ENCODE results near the gene CNNM3. TPM values are rescaled to one million over a fixed set of nuclear protein-coding genes. Genes with fewer than 3 reads are reported as not detected.
A peak's percentile ranks its signal among the peaks of the same experiment; 100 is the strongest.

Gene CNNM3
- total RNA-seq, 1 donor from 2014 or later, result 6.1 TPM

DNA sequence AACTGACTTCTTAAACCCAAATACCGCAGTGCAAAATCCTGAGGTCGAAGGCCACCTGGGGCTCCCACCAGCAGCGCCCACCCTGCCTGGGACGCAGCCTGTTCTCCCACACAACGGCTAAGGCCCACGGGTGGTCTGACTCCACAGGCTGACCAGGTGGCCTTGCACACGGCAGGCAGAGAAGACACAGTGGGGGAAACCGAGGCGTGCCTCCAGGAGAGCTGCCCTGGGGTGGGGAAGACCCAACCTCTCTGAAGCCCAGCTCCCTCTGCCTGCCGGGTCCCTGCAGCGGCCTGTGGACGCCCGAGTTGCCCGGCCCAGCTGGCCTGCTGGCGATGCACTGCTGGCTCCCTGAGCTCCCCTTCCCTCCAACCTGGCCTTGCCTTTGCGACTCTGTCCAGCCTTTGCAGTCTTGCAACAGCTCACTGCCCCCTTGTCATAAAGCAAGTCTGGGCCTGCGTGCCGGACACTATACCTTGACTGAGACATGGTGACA lies 63.5 kb downstream of the CNNM3 start:
- no peak for ATAC-seq

DNA sequence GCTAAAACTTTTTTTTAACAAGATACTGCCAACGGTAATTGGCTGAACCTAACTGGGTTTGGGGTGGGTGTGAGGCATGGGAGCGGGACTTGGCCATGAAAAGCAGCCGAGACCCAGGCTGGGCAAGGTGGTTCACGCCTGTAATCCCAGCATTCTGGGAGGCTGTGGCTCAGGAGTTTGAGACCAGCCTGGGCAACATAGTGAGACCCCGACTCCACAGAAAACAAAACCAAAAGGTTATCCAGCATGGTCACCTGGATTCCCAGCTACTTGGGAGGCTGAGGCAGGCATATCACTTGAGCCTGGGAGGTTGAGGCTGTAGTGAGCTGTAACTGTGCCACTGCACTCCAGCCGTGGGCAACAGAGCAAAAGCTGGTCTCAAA lies 64.8 kb downstream of the CNNM3 start:
- ATAC-seq, result no peak

DNA sequence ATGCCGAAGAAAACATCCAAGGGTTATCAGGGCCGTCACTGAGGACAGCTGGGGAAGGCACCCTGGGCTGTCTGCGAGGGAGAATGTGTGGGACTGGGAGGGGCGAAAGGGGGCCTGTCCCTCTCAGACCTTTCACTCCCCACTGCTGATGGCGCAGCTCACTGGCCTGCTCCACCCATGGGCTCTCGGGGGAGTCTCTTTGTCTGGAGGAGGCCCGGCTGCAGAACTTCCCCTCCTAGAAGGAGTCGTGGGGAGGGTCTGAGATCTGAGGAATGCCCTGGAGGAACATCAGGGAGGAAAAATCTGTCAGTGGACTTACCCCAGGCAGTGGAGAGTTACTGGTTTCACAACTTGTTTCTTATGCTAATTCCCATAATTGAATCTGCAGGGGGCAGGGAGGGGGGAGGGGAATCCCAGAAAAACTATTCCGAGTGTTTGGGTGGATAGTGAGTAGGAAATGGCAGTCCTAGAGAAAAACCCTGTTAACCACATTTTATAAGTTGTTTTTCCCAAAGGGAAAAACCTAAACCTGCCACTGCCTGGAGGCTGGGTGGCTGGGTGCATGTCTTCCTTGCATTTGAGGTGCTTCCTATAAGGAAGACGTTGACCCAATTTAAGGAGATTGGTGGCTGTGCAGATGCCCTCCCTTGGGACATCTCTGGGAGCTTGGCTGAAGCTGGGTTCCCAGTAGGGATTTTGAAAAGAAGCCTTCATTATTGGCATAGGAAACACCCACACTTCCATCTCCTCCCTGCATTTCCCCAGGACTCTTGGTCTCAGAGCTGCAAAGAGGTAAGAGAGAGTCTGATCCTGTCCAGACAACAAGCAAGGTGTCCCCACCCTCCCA lies 65.5 kb downstream of the CNNM3 start:
- ATAC-seq, result no peak

DNA sequence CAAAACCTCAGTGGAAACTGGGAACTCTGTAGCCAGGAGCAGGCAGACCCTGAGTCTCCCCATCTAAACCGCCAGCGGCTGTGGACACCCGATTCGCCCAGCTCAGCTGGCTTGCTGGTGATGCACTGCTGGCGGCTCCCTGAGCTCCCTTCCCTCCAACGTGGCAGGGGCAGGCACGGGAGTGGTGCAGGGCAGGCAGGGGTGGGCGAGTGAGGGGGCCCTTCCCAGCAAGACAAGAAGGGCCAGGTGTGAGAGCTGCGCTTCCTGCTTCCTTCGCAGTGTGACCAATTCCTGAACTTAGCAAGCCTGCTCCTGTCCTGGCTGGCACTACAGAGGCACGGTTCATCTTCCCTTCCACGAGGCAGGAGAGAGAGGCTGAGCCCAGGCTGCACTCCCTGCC lies 66.2 kb downstream of the CNNM3 start:
- ATAC-seq, result peak; percentile 74

DNA sequence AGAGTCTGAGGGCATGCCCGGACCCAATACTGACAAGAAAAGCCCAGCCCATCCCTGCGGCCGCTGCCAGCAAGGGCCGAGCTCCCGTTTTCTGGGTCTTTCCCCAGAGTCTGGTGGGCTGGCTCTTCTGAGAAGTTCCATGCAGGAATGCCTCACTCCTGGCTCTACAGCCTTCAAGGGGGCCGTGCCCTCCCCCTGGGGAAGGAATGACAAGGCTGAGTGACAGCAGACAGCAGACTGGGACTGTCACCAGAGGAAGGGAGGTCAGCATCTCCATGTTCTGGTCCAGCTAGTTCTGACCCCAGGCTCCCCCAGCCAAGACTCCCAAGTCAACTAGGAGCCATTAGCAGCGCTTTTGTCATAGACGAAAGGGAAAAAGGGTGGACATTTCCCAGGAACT lies 66.8 kb downstream of the CNNM3 start:
- ATAC-seq, result no peak

DNA sequence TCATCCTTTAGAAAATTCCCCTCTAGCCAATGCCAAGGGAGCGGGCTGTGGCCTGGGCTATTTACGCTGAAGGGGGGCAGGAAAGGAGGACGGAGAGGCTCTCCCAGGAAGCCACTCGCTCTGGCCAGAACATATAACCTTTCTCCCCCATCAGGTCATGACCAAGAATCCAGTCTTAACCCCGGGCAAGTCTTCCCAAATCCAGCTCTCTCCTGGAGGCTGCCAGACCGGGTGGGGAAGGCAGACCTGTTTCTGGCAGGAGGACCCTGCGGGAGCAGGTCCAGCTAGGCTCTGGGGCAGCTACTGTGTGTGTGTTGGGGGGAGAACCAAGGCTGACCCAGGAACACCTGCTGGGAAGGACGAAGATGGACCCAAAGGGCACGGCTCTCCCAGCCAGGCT lies 67.2 kb downstream of the CNNM3 start:
- ATAC-seq, result no peak

Other genes with a start within 250 kb of the CNNM3 start
- 19.0 TPM for gene KANSL3, start 178.0 kb upstream of the CNNM3 start, total RNA-seq
- gene FER1L5, start 173.5 kb upstream of the CNNM3 start, total RNA-seq, result 0.16 TPM
- 4.7 TPM for gene LMAN2L, start 76.2 kb upstream of the CNNM3 start, total RNA-seq
- gene CNNM4, start 55.4 kb upstream of the CNNM3 start, total RNA-seq, result 9.3 TPM
- gene ANKRD23, start 27.8 kb downstream of the CNNM3 start, total RNA-seq, result 1.8 TPM
- 7.8 TPM for gene ANKRD39, start 41.7 kb downstream of the CNNM3 start, total RNA-seq
- 14.9 TPM for gene SEMA4C, start 53.8 kb downstream of the CNNM3 start, total RNA-seq
- 0.44 TPM for gene FAM178B, start 170.3 kb downstream of the CNNM3 start, total RNA-seq